K562 (cell line): ENCODE results near the gene TBPL2. TPM values are rescaled to one million over a fixed set of nuclear protein-coding genes. Genes with fewer than 3 reads are reported as not detected.
A peak's percentile ranks its signal among the peaks of the same experiment; 100 is the strongest.

Source experiments
- ATAC-seq: fragments of 200-7000 bp; cut with Tn5 transposase; 3 replicates; pipeline ENCODE4 v1.9.1; 2020; ENCODE audit warnings: moderate library complexity
- BruUV-seq: library from RNA; stranded (reverse); fragments of 400-500 nt; replicated peaks from 2 replicates; lab custom pipeline; 2021; lab: Mats Ljungman, UMichigan
- CTCF ChIA-PET: fragments of 300-600 bp; formaldehyde crosslinking; extraction: SDS; loops from one replicate; lab custom pipeline; 2021; ENCODE audit warnings: low intra/inter-chr PET ratio; lab: Yijun Ruan, JAX
- POLR2A ChIA-PET: fragments of 300-600, 350-650 bp; sonication (Branson Sonifier 250); formaldehyde crosslinking; extraction: SDS; loops from one replicate; lab custom pipeline; 2021; ENCODE audit warnings: antibody characterized with exemption, inconsistent platforms; lab: Yijun Ruan, JAX
- DNase-seq, 4 experiments: peaks; one replicate each; pipeline versions ENCODE4 v3.0.0 to v3.0.0-alpha.2; 2011 to 2018; ENCODE audit warnings: low spot score in 3 of 4, mixed read lengths in 3 of 4; ENCODE audit errors: extremely low read depth in 1 of 4
- FAIRE-seq: peaks from 2 replicates; lab custom pipeline; 2011; peaks lifted over from hg19 to GRCh38; lab: Jason Lieb, UNC
- H2AFZ ChIP-seq: 2 replicates; pipeline ENCODE4 v1.6.0; 2011; ENCODE audit warnings: low read depth, low read length, control low read depth, inconsistent platforms
- H3K27ac ChIP-seq: fragments of 200-600 bp; 3 replicates; pipeline ENCODE4 v1.8.0; 2011; ENCODE audit warnings: low read depth, mild to moderate bottlenecking, control low read depth, inconsistent platforms, low read length, moderate library complexity, mixed read lengths; ENCODE audit errors: extremely low read depth
- H3K27me3 ChIP-seq, 2 experiments: fragments of 300-600 bp in 1 of 2; 2 replicates in 1 of 2; 3 replicates in 1 of 2; pipeline versions ENCODE4 v1.6.0 to v1.8.0; 2011; ENCODE audit warnings: inconsistent platforms in 2 of 2, low read length in 2 of 2, mild to moderate bottlenecking in 1 of 2, mixed read lengths in 1 of 2, moderate library complexity in 1 of 2; ENCODE audit not compliant: control insufficient read depth in 2 of 2, insufficient read depth in 2 of 2
- H3K36me3 ChIP-seq: fragments of 300-600 bp; 3 replicates; pipeline ENCODE4 v1.8.0; 2011; ENCODE audit warnings: mild to moderate bottlenecking, low read length, inconsistent platforms; ENCODE audit not compliant: control insufficient read depth, insufficient read depth
- H3K4me1 ChIP-seq, 2 experiments: fragments of 200-600 bp in 1 of 2; replicated peaks in 1 of 2; 2 replicates in 1 of 2; 3 replicates in 1 of 2; pipeline versions ENCODE4 v1.5.1 to v1.8.0; 2011; ENCODE audit warnings: inconsistent platforms in 2 of 2, low read length in 2 of 2, mild to moderate bottlenecking in 1 of 2, mixed read lengths in 1 of 2, moderate library complexity in 1 of 2; ENCODE audit not compliant: control insufficient read depth in 2 of 2, insufficient read depth in 2 of 2
- H3K4me2 ChIP-seq: 2 replicates; pipeline ENCODE4 v1.6.1; 2011; ENCODE audit warnings: low read length, control low read depth, inconsistent platforms, mixed read lengths; ENCODE audit not compliant: insufficient read depth
- H3K4me3 ChIP-seq: fragments of 200-600 bp; sonication (generic), shearing (Covaris generic); 2 replicates; pipeline ENCODE4 v1.5.1; 2016; ENCODE audit warnings: control low read depth, inconsistent platforms
- H3K79me2 ChIP-seq: fragments of 200-600 bp; 3 replicates; pipeline ENCODE4 v1.8.0; 2011; ENCODE audit warnings: low read length, inconsistent platforms; ENCODE audit not compliant: control insufficient read depth, insufficient read depth
- H3K9ac ChIP-seq, 2 experiments: 2 replicates each; pipeline versions ENCODE4 v1.6.0 to v1.6.1; 2011; ENCODE audit warnings: low read depth in 2 of 2, low read length in 2 of 2, control low read depth in 1 of 2, inconsistent platforms in 1 of 2, mild to moderate bottlenecking in 1 of 2, mixed read lengths in 1 of 2; ENCODE audit not compliant: insufficient read depth in 1 of 2
- H3K9me1 ChIP-seq: one replicate; pipeline ENCODE4 v1.6.0; 2011; ENCODE audit warnings: inconsistent platforms, mild to moderate bottlenecking, low read length, moderate library complexity; ENCODE audit not compliant: control insufficient read depth, insufficient read depth
- H3K9me3 ChIP-seq: replicated peaks from 2 replicates; pipeline ENCODE4 v1.5.1; 2011; ENCODE audit warnings: low read depth, low read length, inconsistent platforms; ENCODE audit not compliant: control insufficient read depth, insufficient read depth
- H4K20me1 ChIP-seq: replicated peaks from 2 replicates; pipeline ENCODE4 v1.6.1; 2011; ENCODE audit warnings: low read length, inconsistent platforms, mixed read lengths; ENCODE audit not compliant: control insufficient read depth, insufficient read depth
- CBX3 ChIP-seq, 2 experiments: IDR thresholded peaks; 1 replicate in 1 of 2; 2 replicates in 1 of 2; pipeline ENCODE4 v1.6.1; 2012; ENCODE audit warnings: inconsistent platforms in 2 of 2, low read length in 2 of 2, borderline replicate concordance in 1 of 2, control low read depth in 1 of 2
- DIDO1 ChIP-seq: fragments of 450-650 bp; IDR thresholded peaks from 2 replicates; pipeline ENCODE4 v1.6.1; 2016; ENCODE audit warnings: low read depth, missing biosample characterization, missing genetic modification characterization
- KDM2B ChIP-seq: fragments of 250-450 bp; sonication (Bioruptor Pico); IDR thresholded peaks from 2 replicates; pipeline ENCODE4 v1.8.0; 2021; ENCODE audit warnings: mild to moderate bottlenecking, moderate library complexity
- MCM2 ChIP-seq: fragments of 450-650 bp; IDR thresholded peaks from 2 replicates; pipeline ENCODE4 v1.6.1; 2017; ENCODE audit warnings: low read depth, mild to moderate bottlenecking
- NRF1 ChIP-seq, 2 experiments: fragments of 450-650 bp; IDR thresholded peaks in 1 of 2; conservative IDR thresholded peaks in 1 of 2; 2 replicates each; pipeline ENCODE4 v1.6.1; 2014; ENCODE audit warnings: mild to moderate bottlenecking in 2 of 2
- ZBTB7A ChIP-seq: IDR thresholded peaks from 2 replicates; pipeline ENCODE4 v1.6.1; 2011; ENCODE audit warnings: low read depth, mild to moderate bottlenecking, low read length, moderate library complexity, borderline replicate concordance; ENCODE audit not compliant: control insufficient read depth
- ZNF395 ChIP-seq: fragments of 200-800 bp; sonication (Bioruptor generic); IDR thresholded peaks from 2 replicates; pipeline ENCODE4 v1.6.1; 2017; ENCODE audit warnings: missing genetic modification characterization, missing compliant biosample characterization
- ZNF696 ChIP-seq: fragments of 250-450 bp; sonication (Bioruptor Pico); conservative IDR thresholded peaks from 2 replicates; pipeline ENCODE4 v1.4.0; 2020; ENCODE audit warnings: mild to moderate bottlenecking, moderate library complexity
- WGBS: fragments of 100-300 bp; shearing (Covaris generic); methylation state at CpG from one replicate; pipeline ENCODE4 v1.1.6; 2016; ENCODE audit warnings: low coverage, mixed read lengths; ENCODE audit not compliant: insufficient coverage; ENCODE audit errors: missing lambda C conversion rate; 5-methylcytosine and 5-hydroxymethylcytosine counted together
- in situ Hi-C: fragments of 300-500 bp; cut with MboI; formaldehyde crosslinking; loops from 4 replicates; pipeline ENCODE4 v1.15.0; 2018; ENCODE audit warnings: inconsistent platforms, mixed read lengths
- intact Hi-C: fragments of 100-400 bp; cut with micrococcal nuclease; formaldehyde crosslinking; loops from 2 replicates; pipeline ENCODE4 v1.14.2; 2022
- polyA plus RNA-seq, 8 experiments: library from polyadenylated mRNA; depleted of rRNA in 4 of 8; stranded (reverse) in 5 of 8; unstranded in 3 of 8; fragments of >200 nt; fragmentation: Nextera tagmentation in 2 of 8; fragmentation: Illumina TruSeq in 1 of 8; extraction: Ambion mirVana in 2 of 8; extraction: Trizol in 1 of 8; gene quantifications; 2 replicates each; pipeline versions ENCODE4 v1.2.1 to v1.2.3, GENCODE V29; 2011 to 2014; ENCODE audit warnings: inconsistent platforms in 1 of 8, missing spikeins in 1 of 8
- total RNA-seq, 7 experiments: library from RNA; depleted of rRNA in 6 of 7; stranded (reverse); fragments of >200 nt in 6 of 7; fragmentation: Illumina TruSeq in 2 of 7; extraction: Trizol in 2 of 7; gene quantifications; 2 replicates each; pipeline versions ENCODE4 v1.2.1 to v1.2.3, GENCODE V29; 2011 to 2021; ENCODE audit warnings: low replicate concordance in 1 of 7

The TBPL2 gene
- total and polyA plus RNA-seq, 9 of the 15 experiments (the other 6 are each of a cell fraction or from before 2014, with no cell fraction given) = not detected

GRCh38 chr14:55386037-55386808 lies 54.2 kb downstream of the TBPL2 start:
- peak overlapping the region; percentile 37; the same call in 1 of the 2 replicates for H3K4me2 ChIP-seq
- peak overlapping the region; percentile 37; the same call in 1 of the 3 replicates for H3K27ac ChIP-seq
- no TSS peak for BruUV-seq
- H3K36me3 ChIP-seq = peaks cover 16% of the 10 kb centered on the region
- no peaks in the 10 kb centered on the region for H4K20me1 ChIP-seq
- ATAC-seq = no peak
- no peak overlapping the region for H2AFZ ChIP-seq
- no peaks in the 10 kb centered on the region for H3K27me3 ChIP-seq
- 16% methylated on average over 6 of the region's 6 CpGs for WGBS
- no peak overlapping the region; a peak in 1 of 4 replicates for H3K9ac ChIP-seq
- H3K4me3 ChIP-seq = no peak overlapping the region
- TF ChIP-seq NRF1 (conservative IDR thresholded peaks at IDR 0.05 in 1 of 2, IDR thresholded peaks at IDR 0.05 in 1 of 2) = peak; percentile 31 to 35; a peak in 2 of 4 replicates
- no peak for TF ChIP-seq DIDO1 (tag)
- DNase-seq = peak in 1 of 4 experiments; percentile 33
- no peaks in the 10 kb centered on the region for H3K9me1 ChIP-seq
- H3K9me3 ChIP-seq = no peaks in the 10 kb centered on the region
- ChIA-PET POLR2A (interaction anchor here (0.6 to 1.0 kb wide), 3 partner anchors 15 to 31 kb away, joined by 3 read pairs; no protein-coding TSS in a partner anchor), CTCF (no interaction called here)
- no peak for FAIRE-seq
- intact Hi-C loops = no loop called here
- in situ Hi-C loops = no loop called here
- H3K4me1 ChIP-seq = peaks cover 24 to 72% of the 10 kb centered on the region in 2 experiments
- H3K79me2 ChIP-seq = no peaks in the 10 kb centered on the region

GRCh38 chr14:55384536-55384935 lies 55.9 kb downstream of the TBPL2 start:
- FAIRE-seq = no peak
- TF ChIP-seq ZBTB7A (no peak), ZNF395 (CRISPR knock-in tag) (0 out of 2 replicates have a peak, but pooled peaks have one; percentile 10), MCM2 (no peak), KDM2B (CRISPR knock-in tag) (no peak), CBX3 (IDR thresholded peaks at IDR 0.05; ENCODE audit: borderline replicate concordance in 1 of 2, low read length in 2 of 2) (no peak), ZNF696 (CRISPR knock-in tag) (no peak)
- no TSS peak for BruUV-seq
- Histone ChIP-seq H3K9me3 (no peaks in the 10 kb centered on the region), H4K20me1 (no peaks in the 10 kb centered on the region), H3K27me3 (no peaks in the 10 kb centered on the region), H3K79me2 (no peaks in the 10 kb centered on the region), H2AFZ (no peak overlapping the region), H3K9me1 (no peaks in the 10 kb centered on the region), H3K4me1 (peaks cover 24 to 72% of the 10 kb centered on the region in 2 experiments), H3K27ac (peak overlapping the region; percentile 81), H3K4me2 (peak overlapping the region; percentile 43), H3K9ac (peak overlapping the region in 1 of 2 experiments; percentile 51; a peak in 2 of 4 replicates), H3K4me3 (no peak overlapping the region), H3K36me3 (peaks cover 28% of the 10 kb centered on the region)
- DNase-seq = no peak
- 7% methylated on average over 3 of the region's 3 CpGs for WGBS
- intact Hi-C loops = no loop called here
- ATAC-seq = no peak
- POLR2A ChIA-PET = no interaction called here
- in situ Hi-C loops = no loop called here
- CTCF ChIA-PET = no interaction called here
